Caco-2 (cell line): Measurements from ENCODE around the gene ABCC10. TPM values are rescaled to one million over a fixed set of nuclear protein-coding genes. Genes with fewer than 3 reads are reported as not detected.

ENCODE experiments used
- BruUV-seq: library from RNA; stranded (reverse); fragments of 400-500 nt; replicated peaks from 2 replicates; lab custom pipeline; 2021; lab: Mats Ljungman, UMichigan
- CTCF ChIA-PET: fragments of 300-600 bp; sonication (Branson Sonifier 250); formaldehyde crosslinking; loops from one replicate; lab custom pipeline; 2022; ENCODE audit warnings: antibody characterized with exemption; lab: Charles Lee
- POLR2A ChIA-PET: fragments of 300-600 bp; sonication (Branson Sonifier 250); formaldehyde crosslinking; loops from one replicate; lab custom pipeline; 2022; ENCODE audit warnings: antibody characterized with exemption; lab: Charles Lee
- DNase-seq, 2 experiments: peaks; one replicate each; pipeline versions ENCODE4 v3.0.0 to v3.0.0-alpha.2; 2020 to 2022
- H3K27me3 ChIP-seq: replicated peaks from 2 replicates; pipeline ENCODE4 v1.6.0; 2011; ENCODE audit warnings: low read length; ENCODE audit not compliant: control insufficient read depth, insufficient read depth
- H3K36me3 ChIP-seq: 2 replicates; pipeline ENCODE4 v1.5.1; 2011; ENCODE audit warnings: low read length; ENCODE audit not compliant: control insufficient read depth, insufficient read depth
- H3K4me1 ChIP-seq: fragments of 250-450 bp; sonication (Bioruptor Pico); 2 replicates; pipeline ENCODE4 v1.5.1; 2020; ENCODE audit warnings: mild to moderate bottlenecking
- H3K4me3 ChIP-seq: 2 replicates; pipeline ENCODE4 v1.5.1; 2011; ENCODE audit warnings: low read depth, mild to moderate bottlenecking, control low read depth, low read length
- H3K9me3 ChIP-seq: fragments of 250-450 bp; sonication (Bioruptor Pico); 2 replicates; pipeline ENCODE4 v1.5.1; 2020; ENCODE audit warnings: mild to moderate bottlenecking, moderate library complexity
- H3K27ac Mint-ChIP-seq: one replicate; pipeline ENCODE4 v1.8.0; 2022; ENCODE audit warnings: mixed read lengths; ENCODE audit not compliant: unreplicated experiment
- H3K27me3 Mint-ChIP-seq: one replicate; pipeline ENCODE4 v1.8.0; 2022; ENCODE audit warnings: mixed read lengths; ENCODE audit not compliant: insufficient read depth, unreplicated experiment
- H3K36me3 Mint-ChIP-seq: one replicate; pipeline ENCODE4 v1.8.0; 2022; ENCODE audit warnings: mild to moderate bottlenecking, mixed read lengths; ENCODE audit not compliant: insufficient read depth, unreplicated experiment
- H3K4me1 Mint-ChIP-seq: one replicate; pipeline ENCODE4 v1.8.0; 2022; ENCODE audit warnings: low read depth, mixed read lengths; ENCODE audit not compliant: unreplicated experiment
- H3K4me3 Mint-ChIP-seq: one replicate; pipeline ENCODE4 v1.8.0; 2022; ENCODE audit warnings: mild to moderate bottlenecking, moderate library complexity, mixed read lengths; ENCODE audit not compliant: unreplicated experiment
- H3K9me3 Mint-ChIP-seq: one replicate; pipeline ENCODE4 v1.8.0; 2022; ENCODE audit warnings: mixed read lengths; ENCODE audit not compliant: unreplicated experiment
- intact Hi-C: fragments of 100-400 bp; cut with micrococcal nuclease; formaldehyde crosslinking; loops from one replicate; pipeline ENCODE4 v1.10.0; 2022; ENCODE audit not compliant: unreplicated experiment
- total RNA-seq: library from RNA; stranded (reverse); gene quantifications from 2 replicates; pipeline ENCODE4 v1.2.3, GENCODE V29; 2022
- TF ChIP-seq, protein P1 (sequence below), 2 experiments: fragments of 200-600 bp in 1 of 2; IDR thresholded peaks; 1 replicate in 1 of 2; 2 replicates in 1 of 2; pipeline versions ENCODE4 v1.5.1 to v1.8.0; 2011 to 2022; ENCODE audit warnings: antibody characterized with exemption in 1 of 2, control low read depth in 1 of 2, inconsistent platforms in 1 of 2, low read depth in 1 of 2, low read length in 1 of 2, mild to moderate bottlenecking in 1 of 2, moderate library complexity in 1 of 2; ENCODE audit not compliant: insufficient read depth in 1 of 2, severe bottlenecking in 1 of 2, unreplicated experiment in 1 of 2

The ABCC10 gene
- total RNA-seq, 1 experiment from 2014 or later = 40.1 TPM

DNA sequence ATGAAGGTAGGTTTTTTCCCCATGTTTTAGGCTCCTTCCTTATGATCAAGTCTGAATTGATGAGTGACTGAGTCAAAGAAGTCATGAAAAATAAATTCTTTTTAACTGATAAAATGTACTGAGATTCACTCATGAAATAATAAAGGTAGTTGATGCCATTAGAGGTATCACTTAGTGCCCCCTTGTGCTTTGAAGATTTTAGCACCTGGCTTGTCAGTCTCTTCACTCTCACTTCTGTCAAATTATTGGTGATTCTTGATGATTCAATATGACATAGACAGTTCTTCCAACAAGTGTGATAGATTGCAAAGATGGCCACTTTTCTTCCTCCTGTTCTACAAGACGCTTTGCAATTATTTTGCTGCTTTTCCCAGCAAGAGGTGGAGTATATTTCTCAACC is 32.2 kb downstream of the ABCC10 start:
- Histone ChIP-seq H3K4me1 (peaks cover 7% of the 10 kb centered on the region; the same call in 1 of the 2 replicates), H3K27me3 (no peaks in the 10 kb centered on the region), H3K9me3 (no peaks in the 10 kb centered on the region), H3K4me3 (no peak overlapping the region), H3K36me3 (no peaks in the 10 kb centered on the region)
- H3K4me3 Mint-ChIP-seq = no peak overlapping the region
- H3K9me3 Mint-ChIP-seq = no peaks in the 10 kb centered on the region
- POLR2A ChIA-PET = no interaction called here
- no peak for DNase-seq
- H3K36me3 Mint-ChIP-seq = peaks cover 5% of the 10 kb centered on the region
- H3K27ac Mint-ChIP-seq = no peak overlapping the region
- intact Hi-C loops = no loop called here
- no TSS peak for BruUV-seq
- TF ChIP-seq, protein P1, sequence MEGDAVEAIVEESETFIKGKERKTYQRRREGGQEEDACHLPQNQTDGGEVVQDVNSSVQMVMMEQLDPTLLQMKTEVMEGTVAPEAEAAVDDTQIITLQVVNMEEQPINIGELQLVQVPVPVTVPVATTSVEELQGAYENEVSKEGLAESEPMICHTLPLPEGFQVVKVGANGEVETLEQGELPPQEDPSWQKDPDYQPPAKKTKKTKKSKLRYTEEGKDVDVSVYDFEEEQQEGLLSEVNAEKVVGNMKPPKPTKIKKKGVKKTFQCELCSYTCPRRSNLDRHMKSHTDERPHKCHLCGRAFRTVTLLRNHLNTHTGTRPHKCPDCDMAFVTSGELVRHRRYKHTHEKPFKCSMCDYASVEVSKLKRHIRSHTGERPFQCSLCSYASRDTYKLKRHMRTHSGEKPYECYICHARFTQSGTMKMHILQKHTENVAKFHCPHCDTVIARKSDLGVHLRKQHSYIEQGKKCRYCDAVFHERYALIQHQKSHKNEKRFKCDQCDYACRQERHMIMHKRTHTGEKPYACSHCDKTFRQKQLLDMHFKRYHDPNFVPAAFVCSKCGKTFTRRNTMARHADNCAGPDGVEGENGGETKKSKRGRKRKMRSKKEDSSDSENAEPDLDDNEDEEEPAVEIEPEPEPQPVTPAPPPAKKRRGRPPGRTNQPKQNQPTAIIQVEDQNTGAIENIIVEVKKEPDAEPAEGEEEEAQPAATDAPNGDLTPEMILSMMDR (IDR thresholded peaks at IDR 0.05; ENCODE audit: insufficient read depth in 1 of 2, low read depth in 1 of 2, low read length in 1 of 2, severe bottlenecking in 1 of 2, unreplicated experiment in 1 of 2) = no peak
- CTCF ChIA-PET = interaction anchor here (2.3 kb wide), 1 partner anchor 46 kb away, joined by 12 read pairs; no protein-coding TSS in a partner anchor
- peaks cover 11% of the 10 kb centered on the region for H3K27me3 Mint-ChIP-seq
- H3K4me1 Mint-ChIP-seq = no peaks in the 10 kb centered on the region

DNA sequence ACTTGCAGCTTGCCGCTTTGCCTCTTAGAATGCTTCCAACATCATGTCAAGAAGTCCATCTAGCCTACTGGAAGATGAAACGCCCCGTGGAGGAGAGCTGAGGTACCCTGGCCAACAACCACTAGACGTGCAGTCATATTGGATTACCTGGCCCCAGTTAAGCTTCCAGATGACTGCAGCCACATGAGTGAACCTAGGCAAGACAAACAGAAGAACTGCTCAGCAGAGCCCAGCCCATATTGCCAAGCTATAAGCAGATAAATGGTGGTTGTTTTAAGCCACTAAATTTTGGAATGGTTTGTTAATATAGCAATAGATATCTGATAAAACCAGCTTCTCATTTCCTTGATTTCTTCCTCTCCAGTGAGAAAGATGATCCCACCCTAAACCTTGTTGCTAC is 32.7 kb downstream of the ABCC10 start:
- intact Hi-C loops = no loop called here
- TF ChIP-seq, protein P1 (IDR thresholded peaks at IDR 0.05; ENCODE audit: insufficient read depth in 1 of 2, low read depth in 1 of 2, low read length in 1 of 2, severe bottlenecking in 1 of 2, unreplicated experiment in 1 of 2) = no peak
- H3K4me1 ChIP-seq = peaks cover 7% of the 10 kb centered on the region; the same call in 1 of the 2 replicates
- BruUV-seq = no TSS peak
- no peak overlapping the region for H3K4me3 ChIP-seq
- DNase-seq = no peak
- H3K36me3 ChIP-seq = no peaks in the 10 kb centered on the region
- no peak overlapping the region for H3K4me3 Mint-ChIP-seq
- no peaks in the 10 kb centered on the region for H3K36me3 Mint-ChIP-seq
- ChIA-PET CTCF (no interaction called here), POLR2A (no interaction called here)
- no peak overlapping the region for H3K27ac Mint-ChIP-seq
- no peaks in the 10 kb centered on the region for H3K9me3 Mint-ChIP-seq
- no peaks in the 10 kb centered on the region for H3K9me3 ChIP-seq
- H3K27me3 Mint-ChIP-seq = peaks cover 11% of the 10 kb centered on the region
- H3K27me3 ChIP-seq = no peaks in the 10 kb centered on the region
- no peaks in the 10 kb centered on the region for H3K4me1 Mint-ChIP-seq

DNA sequence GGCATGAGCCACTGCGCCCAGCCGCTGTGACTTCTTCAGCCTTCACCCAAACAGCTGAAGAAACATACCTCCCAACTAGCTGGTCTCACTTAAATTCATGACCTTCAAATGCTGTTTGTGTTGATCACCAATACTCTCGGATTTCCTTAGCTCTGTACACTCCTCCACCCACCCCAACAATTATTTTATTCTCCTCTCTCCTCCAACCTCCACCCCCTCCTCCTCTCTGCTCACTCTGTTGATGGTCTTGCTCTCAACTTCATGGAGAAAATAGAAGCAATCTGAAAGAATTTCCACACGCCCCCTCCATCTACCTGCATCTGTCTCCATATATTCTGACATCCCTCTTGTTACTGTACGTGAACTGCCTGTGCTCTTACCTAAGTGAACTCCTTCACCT is 34.6 kb downstream of the ABCC10 start:
- no peak overlapping the region for H3K27ac Mint-ChIP-seq
- Histone ChIP-seq H3K4me3 (no peak overlapping the region), H3K9me3 (no peaks in the 10 kb centered on the region), H3K27me3 (no peaks in the 10 kb centered on the region), H3K36me3 (no peaks in the 10 kb centered on the region), H3K4me1 (no peaks in the 10 kb centered on the region)
- peaks cover 11% of the 10 kb centered on the region for H3K27me3 Mint-ChIP-seq
- intact Hi-C loops = no loop called here
- ChIA-PET POLR2A (no interaction called here), CTCF (no interaction called here)
- H3K4me1 Mint-ChIP-seq = no peaks in the 10 kb centered on the region
- H3K4me3 Mint-ChIP-seq = no peak overlapping the region
- DNase-seq = no peak
- H3K36me3 Mint-ChIP-seq = no peaks in the 10 kb centered on the region
- H3K9me3 Mint-ChIP-seq = no peaks in the 10 kb centered on the region
- BruUV-seq = no TSS peak
- TF ChIP-seq, protein P1 (IDR thresholded peaks at IDR 0.05; ENCODE audit: insufficient read depth in 1 of 2, low read depth in 1 of 2, low read length in 1 of 2, severe bottlenecking in 1 of 2, unreplicated experiment in 1 of 2) = no peak
